ENCODE measurements around the gene FXYD1.

DNA sequence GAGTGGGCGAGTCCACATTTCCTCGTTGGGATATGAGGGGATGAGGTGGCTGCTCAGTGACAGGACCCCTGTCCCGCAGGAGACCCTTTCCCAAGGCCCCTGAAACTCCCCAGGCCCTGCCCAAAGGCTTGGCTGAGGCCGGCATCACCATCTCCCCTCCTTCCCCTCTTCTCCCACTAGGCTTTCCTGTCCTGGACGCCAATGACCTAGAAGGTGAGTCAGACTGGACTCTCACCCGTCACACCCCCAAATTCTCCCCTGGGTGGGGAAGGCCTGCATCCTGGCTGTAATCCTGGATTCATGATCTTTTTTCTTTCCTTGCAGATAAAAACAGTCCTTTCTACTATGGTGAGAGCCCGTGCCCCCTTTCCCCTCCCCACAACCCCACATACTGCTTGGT lies 17.7 kb upstream of the FXYD1 start:
- TF ChIP-seq, protein P1, sequence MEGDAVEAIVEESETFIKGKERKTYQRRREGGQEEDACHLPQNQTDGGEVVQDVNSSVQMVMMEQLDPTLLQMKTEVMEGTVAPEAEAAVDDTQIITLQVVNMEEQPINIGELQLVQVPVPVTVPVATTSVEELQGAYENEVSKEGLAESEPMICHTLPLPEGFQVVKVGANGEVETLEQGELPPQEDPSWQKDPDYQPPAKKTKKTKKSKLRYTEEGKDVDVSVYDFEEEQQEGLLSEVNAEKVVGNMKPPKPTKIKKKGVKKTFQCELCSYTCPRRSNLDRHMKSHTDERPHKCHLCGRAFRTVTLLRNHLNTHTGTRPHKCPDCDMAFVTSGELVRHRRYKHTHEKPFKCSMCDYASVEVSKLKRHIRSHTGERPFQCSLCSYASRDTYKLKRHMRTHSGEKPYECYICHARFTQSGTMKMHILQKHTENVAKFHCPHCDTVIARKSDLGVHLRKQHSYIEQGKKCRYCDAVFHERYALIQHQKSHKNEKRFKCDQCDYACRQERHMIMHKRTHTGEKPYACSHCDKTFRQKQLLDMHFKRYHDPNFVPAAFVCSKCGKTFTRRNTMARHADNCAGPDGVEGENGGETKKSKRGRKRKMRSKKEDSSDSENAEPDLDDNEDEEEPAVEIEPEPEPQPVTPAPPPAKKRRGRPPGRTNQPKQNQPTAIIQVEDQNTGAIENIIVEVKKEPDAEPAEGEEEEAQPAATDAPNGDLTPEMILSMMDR (conservative IDR thresholded peaks at IDR 0.05; ENCODE audit: low read length): no peak
- no peak for TF ChIP-seq EZH2phosphoT487 (IDR thresholded peaks at IDR 0.05; ENCODE audit: borderline replicate concordance)
